ENCODE measurements around the gene GPR25. TPM values are rescaled to one million over a fixed set of nuclear protein-coding genes. Genes with fewer than 3 reads are reported as not detected.
"Not testable (repeated sequence)": the region's sequence is repeated elsewhere in the genome, so short reads cannot be mapped to it uniquely, and the experiment has no call there.

The GPR25 gene
- polyA plus RNA-seq, 1 donor, result 0.16 TPM

DNA sequence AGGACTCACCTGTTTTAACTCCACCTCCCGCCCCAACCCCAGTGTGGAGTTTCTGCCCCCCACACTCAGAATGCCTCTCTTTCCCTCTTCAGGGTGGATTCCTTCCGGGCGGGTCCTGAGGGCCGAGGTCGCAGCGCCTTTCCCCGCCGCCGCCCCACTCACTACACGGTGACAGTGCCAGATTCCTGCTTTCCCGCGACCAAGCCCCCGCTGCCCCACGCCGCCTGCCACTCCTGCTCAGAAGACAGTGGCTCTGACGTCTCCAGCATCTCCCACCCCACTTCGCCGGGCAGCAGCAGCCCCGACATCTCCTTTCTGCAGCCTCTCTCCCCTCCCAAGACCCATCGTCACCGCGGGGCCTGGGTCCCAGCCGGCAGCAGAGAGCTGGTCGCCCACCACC lies 38.6 kb downstream of the GPR25 start:
- Histone ChIP-seq H3K4me1 (ENCODE audit: control insufficient read depth, insufficient read depth, low read length) (peaks cover 43% of the 10 kb centered on the region), H3K9me3 (ENCODE audit: control insufficient read depth, low read depth, low read length) (no peaks in the 10 kb centered on the region), H3K27ac (ENCODE audit: low read length) (no peak overlapping the region), H3K4me3 (ENCODE audit: low read length) (no peak overlapping the region), H3K36me3 (ENCODE audit: control insufficient read depth, insufficient read depth, low read length) (peaks cover 70% of the 10 kb centered on the region), H3K27me3 (ENCODE audit: control insufficient read depth, insufficient read depth, low read length) (no peaks in the 10 kb centered on the region)
- no CpG with 5 or more reads among the region's 24 CpGs for WGBS (ENCODE audit: insufficient coverage, low lambda C conversion rate)
- DNase-seq, result no peak

- Histone ChIP-seq H3K27ac (ENCODE audit: low read length) (peak overlapping the region; percentile 30), H3K4me1 (ENCODE audit: control insufficient read depth, insufficient read depth, low read length) (peaks cover 47% of the 10 kb centered on the region), H3K36me3 (ENCODE audit: control insufficient read depth, insufficient read depth, low read length) (peaks cover 64% of the 10 kb centered on the region)
- not testable (repeated sequence) for DNase-seq; H3K4me3 ChIP-seq (ENCODE audit: low read length); H3K27me3 ChIP-seq (ENCODE audit: control insufficient read depth, insufficient read depth, low read length); H3K9me3 ChIP-seq (ENCODE audit: control insufficient read depth, low read depth, low read length)
- WGBS (ENCODE audit: insufficient coverage, low lambda C conversion rate), result no CpG with 5 or more reads among the region's 21 CpGs
Observed at GRCh38 chr1:200911936-200912335, 39.2 kb downstream of the GPR25 start.

- WGBS (ENCODE audit: insufficient coverage, low lambda C conversion rate), result no CpG with 5 or more reads among the region's 13 CpGs
- no peak for DNase-seq
- Histone ChIP-seq H3K9me3 (ENCODE audit: control insufficient read depth, low read depth, low read length) (no peaks in the 10 kb centered on the region), H3K27ac (ENCODE audit: low read length) (no peak overlapping the region), H3K4me3 (ENCODE audit: low read length) (no peak overlapping the region), H3K4me1 (ENCODE audit: control insufficient read depth, insufficient read depth, low read length) (peaks cover 44% of the 10 kb centered on the region), H3K36me3 (ENCODE audit: control insufficient read depth, insufficient read depth, low read length) (peaks cover 57% of the 10 kb centered on the region), H3K27me3 (ENCODE audit: control insufficient read depth, insufficient read depth, low read length) (no peaks in the 10 kb centered on the region)
Observed at GRCh38 chr1:200912737-200913407, 40.1 kb downstream of the GPR25 start.

- Histone ChIP-seq H3K36me3 (ENCODE audit: control insufficient read depth, insufficient read depth, low read length) (peaks cover 24% of the 10 kb centered on the region), H3K27ac (ENCODE audit: low read length) (peak overlapping the region; percentile 54), H3K9me3 (ENCODE audit: control insufficient read depth, low read depth, low read length) (no peaks in the 10 kb centered on the region), H3K4me1 (ENCODE audit: control insufficient read depth, insufficient read depth, low read length) (peaks cover 21% of the 10 kb centered on the region), H3K4me3 (ENCODE audit: low read length) (no peak overlapping the region), H3K27me3 (ENCODE audit: control insufficient read depth, insufficient read depth, low read length) (no peaks in the 10 kb centered on the region)
- no CpG with 5 or more reads among the region's 22 CpGs for WGBS (ENCODE audit: insufficient coverage, low lambda C conversion rate)
- DNase-seq, result peak in 1 of 2 donors; percentile 29
Observed at GRCh38 chr1:200916152-200916551, 43.4 kb downstream of the GPR25 start.

- no peak overlapping the region for H3K4me3 ChIP-seq (ENCODE audit: low read length)
- peak overlapping the region; percentile 54 for H3K27ac ChIP-seq (ENCODE audit: low read length)
- DNase-seq, result no peak
- peaks cover 20% of the 10 kb centered on the region for H3K36me3 ChIP-seq (ENCODE audit: control insufficient read depth, insufficient read depth, low read length)
- WGBS (ENCODE audit: insufficient coverage, low lambda C conversion rate), result no CpG with 5 or more reads among the region's 11 CpGs
- H3K27me3 ChIP-seq (ENCODE audit: control insufficient read depth, insufficient read depth, low read length), result no peaks in the 10 kb centered on the region
- H3K9me3 ChIP-seq (ENCODE audit: control insufficient read depth, low read depth, low read length), result no peaks in the 10 kb centered on the region
- H3K4me1 ChIP-seq (ENCODE audit: control insufficient read depth, insufficient read depth, low read length), result peaks cover 18% of the 10 kb centered on the region
Observed at GRCh38 chr1:200916681-200917080, 43.9 kb downstream of the GPR25 start.

DNA sequence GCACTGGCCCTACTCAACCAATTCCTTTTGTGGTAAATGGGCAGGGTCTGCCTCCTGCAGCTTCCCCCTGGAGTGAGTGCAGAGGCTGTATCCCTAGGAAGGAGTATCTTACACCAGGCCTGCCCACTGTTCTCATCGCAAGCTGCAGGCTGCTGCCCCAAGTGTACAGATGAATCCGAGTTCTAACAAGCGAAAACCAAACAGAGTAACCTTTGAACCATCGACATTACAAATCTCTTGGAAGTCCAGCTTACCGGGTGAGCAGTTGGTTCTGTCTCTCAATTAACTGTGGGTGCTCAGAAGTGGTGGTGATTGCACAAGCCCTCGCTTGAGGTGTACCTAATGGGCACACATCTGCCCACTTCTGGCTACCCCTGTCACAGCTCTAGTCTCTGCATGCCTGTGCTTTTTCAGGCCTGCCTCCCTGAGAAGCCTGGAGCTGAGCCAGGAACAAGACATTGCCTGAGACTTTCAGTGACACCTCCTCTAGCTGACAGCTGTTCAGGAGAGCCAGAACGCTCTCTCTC lies 44.6 kb downstream of the GPR25 start:
- Histone ChIP-seq H3K4me1 (ENCODE audit: control insufficient read depth, insufficient read depth, low read length) (peaks cover 18% of the 10 kb centered on the region), H3K4me3 (ENCODE audit: low read length) (no peak overlapping the region), H3K27ac (ENCODE audit: low read length) (peak overlapping the region; percentile 54), H3K9me3 (ENCODE audit: control insufficient read depth, low read depth, low read length) (no peaks in the 10 kb centered on the region), H3K36me3 (ENCODE audit: control insufficient read depth, insufficient read depth, low read length) (peaks cover 15% of the 10 kb centered on the region), H3K27me3 (ENCODE audit: control insufficient read depth, insufficient read depth, low read length) (no peaks in the 10 kb centered on the region)
- DNase-seq, result peak in 1 of 2 donors; percentile 79
- WGBS (ENCODE audit: insufficient coverage, low lambda C conversion rate), result no CpG with 5 or more reads among the region's 7 CpGs

DNA sequence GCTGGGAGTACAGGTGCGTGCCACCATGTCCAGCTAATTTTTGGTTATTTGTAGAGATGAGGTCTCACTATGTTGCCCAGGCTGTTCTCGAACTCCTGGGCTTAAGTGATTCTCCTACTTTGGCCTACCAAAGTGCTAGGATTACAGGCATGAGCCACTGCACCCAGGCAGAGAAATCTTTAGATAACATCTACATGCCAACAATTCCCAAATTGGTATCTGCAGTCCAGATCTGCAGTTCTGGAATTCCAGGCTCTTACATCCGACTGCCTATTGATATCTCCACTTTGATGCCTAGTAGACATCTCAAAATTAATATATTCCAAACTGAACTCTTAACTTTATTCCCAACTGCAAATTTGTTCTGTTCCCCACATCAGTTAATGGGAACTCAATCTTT lies 45.2 kb downstream of the GPR25 start:
- H3K27ac ChIP-seq (ENCODE audit: low read length), result no peak overlapping the region
- peaks cover 18% of the 10 kb centered on the region for H3K4me1 ChIP-seq (ENCODE audit: control insufficient read depth, insufficient read depth, low read length)
- H3K4me3 ChIP-seq (ENCODE audit: low read length), result no peak overlapping the region
- DNase-seq, result no peak
- 100% methylated on average over 1 of the region's 3 CpGs for WGBS (ENCODE audit: insufficient coverage, low lambda C conversion rate)
- no peaks in the 10 kb centered on the region for H3K27me3 ChIP-seq (ENCODE audit: control insufficient read depth, insufficient read depth, low read length)
- H3K9me3 ChIP-seq (ENCODE audit: control insufficient read depth, low read depth, low read length), result no peaks in the 10 kb centered on the region
- H3K36me3 ChIP-seq (ENCODE audit: control insufficient read depth, insufficient read depth, low read length), result peaks cover 8% of the 10 kb centered on the region

DNA sequence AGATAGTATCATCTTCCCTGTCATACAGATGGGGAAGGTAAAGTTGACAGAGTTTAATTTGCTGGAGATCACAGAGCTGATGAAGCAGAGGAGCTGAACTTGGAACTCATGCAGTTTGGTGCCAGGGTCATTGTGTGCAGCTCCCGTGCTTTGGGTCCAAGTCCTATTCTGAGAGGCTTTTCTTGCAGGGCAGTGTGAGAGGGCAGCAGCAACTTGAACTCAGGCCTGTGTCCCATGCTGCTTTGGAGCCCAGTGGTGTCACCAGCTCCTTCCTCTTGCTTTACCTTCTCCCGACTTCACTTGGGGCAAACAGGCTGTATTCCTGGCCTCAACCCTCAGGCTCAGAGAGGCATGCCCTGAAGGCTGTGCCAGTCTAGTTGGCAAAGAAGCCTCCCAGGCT lies 46.6 kb downstream of the GPR25 start:
- no CpG with 5 or more reads among the region's 2 CpGs for WGBS (ENCODE audit: insufficient coverage, low lambda C conversion rate)
- Histone ChIP-seq H3K4me1 (ENCODE audit: control insufficient read depth, insufficient read depth, low read length) (peaks cover 18% of the 10 kb centered on the region), H3K36me3 (ENCODE audit: control insufficient read depth, insufficient read depth, low read length) (peaks cover 2% of the 10 kb centered on the region), H3K27ac (ENCODE audit: low read length) (no peak overlapping the region), H3K27me3 (ENCODE audit: control insufficient read depth, insufficient read depth, low read length) (no peaks in the 10 kb centered on the region), H3K4me3 (ENCODE audit: low read length) (no peak overlapping the region), H3K9me3 (ENCODE audit: control insufficient read depth, low read depth, low read length) (no peaks in the 10 kb centered on the region)
- DNase-seq, result no peak

- no peaks in the 10 kb centered on the region for H3K36me3 ChIP-seq (ENCODE audit: control insufficient read depth, insufficient read depth, low read length)
- H3K4me1 ChIP-seq (ENCODE audit: control insufficient read depth, insufficient read depth, low read length), result peaks cover 10% of the 10 kb centered on the region
- 100% methylated on average over 1 of the region's 9 CpGs for WGBS (ENCODE audit: insufficient coverage, low lambda C conversion rate)
- H3K4me3 ChIP-seq (ENCODE audit: low read length), result no peak overlapping the region
- H3K27ac ChIP-seq (ENCODE audit: low read length), result no peak overlapping the region
- no peaks in the 10 kb centered on the region for H3K9me3 ChIP-seq (ENCODE audit: control insufficient read depth, low read depth, low read length)
- DNase-seq, result no peak
- no peaks in the 10 kb centered on the region for H3K27me3 ChIP-seq (ENCODE audit: control insufficient read depth, insufficient read depth, low read length)
Observed at GRCh38 chr1:200921571-200922110, 48.9 kb downstream of the GPR25 start.

GRCh38 chr1:200922406-200922805 lies 49.6 kb downstream of the GPR25 start:
- no peak for DNase-seq
- Histone ChIP-seq H3K4me1 (ENCODE audit: control insufficient read depth, insufficient read depth, low read length) (peaks cover 2% of the 10 kb centered on the region), H3K27ac (ENCODE audit: low read length) (no peak overlapping the region), H3K27me3 (ENCODE audit: control insufficient read depth, insufficient read depth, low read length) (no peaks in the 10 kb centered on the region), H3K4me3 (ENCODE audit: low read length) (no peak overlapping the region), H3K36me3 (ENCODE audit: control insufficient read depth, insufficient read depth, low read length) (no peaks in the 10 kb centered on the region), H3K9me3 (ENCODE audit: control insufficient read depth, low read depth, low read length) (no peaks in the 10 kb centered on the region)
- no CpG with 5 or more reads among the region's 2 CpGs for WGBS (ENCODE audit: insufficient coverage, low lambda C conversion rate)

- H3K36me3 ChIP-seq (ENCODE audit: control insufficient read depth, insufficient read depth, low read length), result no peaks in the 10 kb centered on the region
- WGBS (ENCODE audit: insufficient coverage, low lambda C conversion rate), result no CpG with 5 or more reads among the region's 1 CpG
- H3K4me3 ChIP-seq (ENCODE audit: low read length), result no peak overlapping the region
- H3K27ac ChIP-seq (ENCODE audit: low read length), result no peak overlapping the region
- no peaks in the 10 kb centered on the region for H3K27me3 ChIP-seq (ENCODE audit: control insufficient read depth, insufficient read depth, low read length)
- no peaks in the 10 kb centered on the region for H3K4me1 ChIP-seq (ENCODE audit: control insufficient read depth, insufficient read depth, low read length)
- H3K9me3 ChIP-seq (ENCODE audit: control insufficient read depth, low read depth, low read length), result no peaks in the 10 kb centered on the region
- DNase-seq, result no peak
Observed at GRCh38 chr1:200923601-200924000, 50.8 kb downstream of the GPR25 start.

Data from large intestine (tissue), 3 donors.